GM12801 (cell line): ENCODE results near the gene MEGF9.

ENCODE experiments used
- TF ChIP-seq, protein P1 (sequence below): IDR thresholded peaks from one replicate; pipeline ENCODE4 v1.5.1; 2011; ENCODE audit warnings: control low read depth; ENCODE audit not compliant: insufficient read length; ENCODE audit errors: extremely low read depth

Gene MEGF9

DNA sequence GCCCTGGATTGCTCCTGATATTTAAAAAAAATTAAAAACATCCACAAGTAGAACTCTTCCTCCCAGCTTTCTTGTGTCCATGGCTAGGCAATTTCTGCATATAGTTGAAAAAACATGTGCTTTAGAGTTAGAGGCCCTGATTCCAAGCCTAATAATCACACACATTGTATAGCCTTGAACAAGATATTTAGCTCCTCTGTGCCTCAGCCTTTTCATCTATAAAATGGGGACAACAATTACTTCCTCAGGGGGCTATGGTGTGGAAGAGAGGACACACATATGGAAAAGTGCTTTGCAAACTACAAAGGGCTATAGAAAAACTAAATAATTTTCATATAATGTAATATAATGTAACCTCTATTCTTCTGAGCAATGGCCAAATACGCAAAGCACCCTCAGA is 111.3 kb downstream of the MEGF9 start:
- TF ChIP-seq, protein P1, sequence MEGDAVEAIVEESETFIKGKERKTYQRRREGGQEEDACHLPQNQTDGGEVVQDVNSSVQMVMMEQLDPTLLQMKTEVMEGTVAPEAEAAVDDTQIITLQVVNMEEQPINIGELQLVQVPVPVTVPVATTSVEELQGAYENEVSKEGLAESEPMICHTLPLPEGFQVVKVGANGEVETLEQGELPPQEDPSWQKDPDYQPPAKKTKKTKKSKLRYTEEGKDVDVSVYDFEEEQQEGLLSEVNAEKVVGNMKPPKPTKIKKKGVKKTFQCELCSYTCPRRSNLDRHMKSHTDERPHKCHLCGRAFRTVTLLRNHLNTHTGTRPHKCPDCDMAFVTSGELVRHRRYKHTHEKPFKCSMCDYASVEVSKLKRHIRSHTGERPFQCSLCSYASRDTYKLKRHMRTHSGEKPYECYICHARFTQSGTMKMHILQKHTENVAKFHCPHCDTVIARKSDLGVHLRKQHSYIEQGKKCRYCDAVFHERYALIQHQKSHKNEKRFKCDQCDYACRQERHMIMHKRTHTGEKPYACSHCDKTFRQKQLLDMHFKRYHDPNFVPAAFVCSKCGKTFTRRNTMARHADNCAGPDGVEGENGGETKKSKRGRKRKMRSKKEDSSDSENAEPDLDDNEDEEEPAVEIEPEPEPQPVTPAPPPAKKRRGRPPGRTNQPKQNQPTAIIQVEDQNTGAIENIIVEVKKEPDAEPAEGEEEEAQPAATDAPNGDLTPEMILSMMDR: no peak

DNA sequence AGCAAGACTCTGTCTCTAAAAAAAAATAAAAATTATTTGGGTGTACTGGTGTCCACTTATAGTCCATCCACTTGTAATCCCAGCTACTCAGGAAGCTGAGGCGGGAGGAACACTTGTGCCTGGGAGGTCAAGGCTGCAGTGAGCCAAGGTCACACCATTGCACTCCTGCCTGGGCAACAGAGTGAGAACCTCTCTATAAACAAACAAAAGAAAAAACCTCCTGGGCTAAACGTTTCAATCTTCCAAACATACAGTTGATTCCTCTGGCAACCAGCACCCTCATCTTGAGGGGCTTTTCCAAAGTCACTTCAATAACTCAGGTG is 120.4 kb downstream of the MEGF9 start:
- TF ChIP-seq, protein P1: no peak

DNA sequence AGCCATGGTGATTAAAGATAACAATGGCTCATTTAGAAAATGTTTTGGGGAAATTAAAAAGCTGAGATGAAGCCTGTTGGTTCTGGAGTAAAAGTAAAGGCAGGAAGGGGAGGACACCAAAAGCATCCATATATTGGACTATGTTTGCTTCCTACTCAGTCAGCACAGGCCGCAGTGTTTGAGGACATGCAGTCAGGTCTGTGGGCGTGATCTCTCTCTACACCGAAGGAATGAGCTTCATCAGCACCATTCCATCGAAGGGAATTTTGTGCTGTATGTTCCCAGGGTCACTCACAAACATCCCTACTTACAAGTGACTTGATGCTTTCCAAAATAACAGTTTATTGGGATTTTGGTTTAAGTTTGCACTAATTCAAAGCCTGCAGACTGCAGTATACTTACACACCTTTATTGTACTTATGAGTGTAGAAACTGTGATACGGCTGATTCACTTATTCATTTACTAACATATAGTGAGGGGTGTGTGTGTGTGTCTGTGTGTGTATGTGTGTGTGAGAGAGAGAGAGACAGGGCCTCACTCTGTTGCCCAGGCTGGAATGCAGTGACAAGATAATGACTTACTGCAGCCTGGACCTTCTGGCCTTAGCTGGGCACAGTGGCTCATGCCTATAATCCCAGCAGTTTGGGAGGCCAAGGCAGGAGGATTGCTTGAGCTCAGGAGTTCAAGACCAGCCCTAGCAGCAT is 120.9 kb downstream of the MEGF9 start:
- TF ChIP-seq, protein P1: no peak

DNA sequence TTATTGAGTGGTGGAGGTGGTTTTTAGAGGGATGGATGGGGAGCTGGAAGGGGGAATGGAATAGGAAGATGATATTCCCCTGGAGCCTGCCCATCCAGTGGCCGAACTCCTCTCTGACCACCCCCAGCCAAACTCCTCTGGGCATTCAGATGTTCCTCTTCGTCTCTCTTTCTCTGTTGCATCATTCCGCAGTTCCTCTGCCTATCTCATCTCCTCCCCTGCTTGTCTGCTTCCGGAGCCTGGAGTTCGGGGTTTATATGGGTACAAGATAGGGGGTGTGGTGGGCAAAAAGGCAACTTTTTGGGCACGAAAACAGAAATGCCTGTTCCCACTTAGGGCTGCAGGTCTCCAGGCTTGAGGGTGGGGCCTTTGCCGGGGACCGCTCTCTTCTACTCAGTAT is 122.1 kb downstream of the MEGF9 start:
- TF ChIP-seq, protein P1: no peak

DNA sequence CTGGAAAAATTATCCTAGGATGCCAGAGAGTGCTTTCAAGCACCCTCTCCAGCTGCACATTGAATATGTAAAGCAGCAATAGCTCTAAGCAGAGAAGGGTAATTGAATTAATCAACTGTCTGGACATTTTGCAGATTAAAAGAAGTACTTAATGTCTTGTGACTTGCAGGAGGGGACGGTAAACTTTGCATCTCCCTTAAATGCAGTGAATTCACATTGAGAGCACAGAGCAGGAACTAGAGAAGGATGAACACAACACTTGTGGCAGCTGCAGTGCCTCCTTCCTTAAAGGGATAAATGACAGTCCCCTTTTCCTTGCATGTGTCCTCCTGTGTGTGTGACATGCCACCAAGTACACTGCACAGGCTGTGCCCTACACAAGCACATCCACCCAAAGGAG is 126.9 kb downstream of the MEGF9 start:
- TF ChIP-seq, protein P1: no peak

DNA sequence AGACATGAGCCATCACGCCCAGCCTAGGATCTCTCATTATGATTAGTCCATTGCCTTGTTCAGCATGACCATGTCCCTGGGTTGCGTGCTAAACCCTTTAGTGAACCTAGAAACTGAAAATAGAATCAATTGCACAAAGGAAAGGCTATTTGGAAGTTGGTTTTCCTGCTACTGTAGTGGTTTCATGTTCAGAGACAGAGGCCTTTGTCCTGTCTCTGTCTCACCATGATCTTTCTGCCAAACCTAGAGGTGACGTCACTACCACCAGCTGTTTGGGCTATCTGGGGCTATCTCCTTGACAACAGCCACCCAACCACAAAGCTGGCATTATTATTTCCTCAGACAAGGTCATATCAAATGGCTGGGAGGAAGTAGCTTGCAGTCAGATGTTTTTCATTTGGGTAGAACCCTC is 130.3 kb downstream of the MEGF9 start:
- TF ChIP-seq, protein P1: no peak

DNA sequence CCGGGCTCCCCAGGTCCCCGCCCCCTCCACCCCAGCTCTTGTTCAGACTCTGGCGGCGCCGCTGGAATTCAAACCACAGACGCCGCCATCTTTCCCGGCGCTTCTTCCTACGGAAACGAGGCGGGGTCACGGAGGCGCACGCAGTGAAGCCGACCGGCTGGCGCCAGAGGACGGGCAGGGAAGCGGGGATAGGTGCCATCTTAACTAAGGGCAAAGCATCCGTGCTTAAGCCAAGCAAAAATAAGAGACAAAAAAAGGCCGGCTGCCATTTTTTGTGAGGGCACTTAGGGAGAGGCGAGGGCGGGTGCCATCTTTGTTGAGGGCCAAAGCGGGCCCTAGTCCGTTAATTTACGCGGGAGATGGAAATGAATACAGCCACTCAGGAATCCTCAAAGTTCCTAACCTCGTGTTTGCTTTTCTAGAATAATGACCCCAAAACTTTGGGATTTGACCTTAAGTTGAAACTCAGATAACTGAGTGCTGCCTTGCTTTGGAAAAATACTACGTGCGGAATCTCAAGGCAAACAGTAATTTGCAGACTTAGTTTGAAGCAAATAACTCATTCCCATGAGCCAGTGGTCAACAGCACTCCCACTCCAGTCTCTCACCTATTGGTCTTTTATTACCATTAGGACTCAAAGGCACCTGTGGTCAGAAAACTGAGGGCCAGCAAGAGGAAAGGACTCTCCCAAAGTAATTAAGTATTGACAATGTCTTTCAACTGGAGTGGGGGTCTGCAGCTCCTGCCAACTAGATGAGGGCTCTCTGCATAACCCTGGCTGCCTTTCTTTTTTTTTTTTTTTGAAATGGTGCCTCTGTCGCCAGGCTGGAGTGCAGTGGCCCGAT is 134.0 kb downstream of the MEGF9 start, which contains the start of gene CDK5RAP2:
TSS of gene CDK5RAP2 (minus strand) at position 117 of the 846 bp plus-strand sequence. CDS start 189 bp downstream, outside the sequence.
- TF ChIP-seq, protein P1: no peak
